ENCODE results near the gene AMBN.

AMBN gene

DNA sequence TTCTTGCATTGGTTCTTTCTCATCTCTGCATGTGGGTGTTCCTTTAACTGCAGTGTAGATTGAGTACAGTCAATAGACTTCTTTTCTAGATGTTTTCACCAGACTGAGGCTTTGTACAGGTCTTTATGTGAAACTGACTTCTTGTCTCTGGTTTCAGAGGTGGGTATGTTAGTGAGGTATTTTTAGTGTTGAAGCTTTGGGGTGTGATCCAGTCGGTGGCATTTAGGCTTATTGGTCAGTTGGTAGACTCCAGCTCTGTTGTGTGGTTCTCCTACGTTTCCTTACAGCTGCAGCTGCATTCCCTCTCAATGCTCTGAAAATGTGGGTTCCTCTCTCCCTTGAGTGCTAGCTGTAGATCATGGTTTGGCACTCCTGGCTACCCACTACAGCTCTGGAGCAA is 21.3 kb upstream of the AMBN start:
- ATAC-seq (ENCODE audit: insufficient read depth, low read depth) (no peak), DNase-seq (no peak)
- Histone ChIP-seq H3K9ac (ENCODE audit: low read depth, low read length) (no peak overlapping the region), H3K36me3 (ENCODE audit: insufficient read depth, low read length) (no peaks in the 10 kb centered on the region), H2AFZ (ENCODE audit: low read depth, low read length) (no peak overlapping the region), H3K4me2 (ENCODE audit: insufficient read depth, low read length) (no peak overlapping the region), H3K9me3 (ENCODE audit: insufficient read depth, low read length, severe bottlenecking) (no peaks in the 10 kb centered on the region), H3K79me2 (ENCODE audit: insufficient read depth, low read length) (no peaks in the 10 kb centered on the region), H3K4me1 (ENCODE audit: insufficient read depth, low read length) (no peaks in the 10 kb centered on the region), H3K27me3 (ENCODE audit: insufficient read depth, low read length, poor library complexity) (no peaks in the 10 kb centered on the region), H3K27ac (ENCODE audit: low read length) (no peak overlapping the region), H4K20me1 (ENCODE audit: insufficient read depth, low read length) (no peaks in the 10 kb centered on the region), H3K4me3 (ENCODE audit: low read depth in 1 of 2, low read length in 2 of 2) (no peak overlapping the region)
- TF ChIP-seq, protein P1, sequence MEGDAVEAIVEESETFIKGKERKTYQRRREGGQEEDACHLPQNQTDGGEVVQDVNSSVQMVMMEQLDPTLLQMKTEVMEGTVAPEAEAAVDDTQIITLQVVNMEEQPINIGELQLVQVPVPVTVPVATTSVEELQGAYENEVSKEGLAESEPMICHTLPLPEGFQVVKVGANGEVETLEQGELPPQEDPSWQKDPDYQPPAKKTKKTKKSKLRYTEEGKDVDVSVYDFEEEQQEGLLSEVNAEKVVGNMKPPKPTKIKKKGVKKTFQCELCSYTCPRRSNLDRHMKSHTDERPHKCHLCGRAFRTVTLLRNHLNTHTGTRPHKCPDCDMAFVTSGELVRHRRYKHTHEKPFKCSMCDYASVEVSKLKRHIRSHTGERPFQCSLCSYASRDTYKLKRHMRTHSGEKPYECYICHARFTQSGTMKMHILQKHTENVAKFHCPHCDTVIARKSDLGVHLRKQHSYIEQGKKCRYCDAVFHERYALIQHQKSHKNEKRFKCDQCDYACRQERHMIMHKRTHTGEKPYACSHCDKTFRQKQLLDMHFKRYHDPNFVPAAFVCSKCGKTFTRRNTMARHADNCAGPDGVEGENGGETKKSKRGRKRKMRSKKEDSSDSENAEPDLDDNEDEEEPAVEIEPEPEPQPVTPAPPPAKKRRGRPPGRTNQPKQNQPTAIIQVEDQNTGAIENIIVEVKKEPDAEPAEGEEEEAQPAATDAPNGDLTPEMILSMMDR (IDR thresholded peaks at IDR 0.05; ENCODE audit: borderline replicate concordance, extremely low read depth, low read length, poor library complexity, severe bottlenecking) = no peak
- TF ChIP-seq EZH2 (IDR thresholded peaks at IDR 0.05; ENCODE audit: borderline replicate concordance, low read depth, low read length, severe bottlenecking) = no peak

DNA sequence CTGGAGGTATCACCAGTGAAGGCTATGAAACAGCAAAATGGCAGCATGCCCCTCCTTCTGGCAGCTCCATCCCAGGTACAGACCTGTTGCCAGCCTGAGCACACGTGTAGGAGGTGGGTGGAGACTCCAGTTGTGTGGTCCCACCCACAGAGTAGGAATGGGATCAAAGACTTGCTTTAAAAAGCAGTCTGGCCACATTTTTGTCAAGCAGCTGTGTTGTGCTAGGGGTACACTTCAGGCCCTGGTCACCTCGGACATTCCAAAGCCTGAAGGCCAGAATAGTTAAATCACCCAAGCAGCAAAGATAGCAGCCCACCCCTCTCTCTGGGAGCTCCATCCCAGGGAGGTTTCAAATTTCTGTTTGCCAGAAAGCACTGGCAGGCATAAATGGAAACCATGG is 20.3 kb upstream of the AMBN start:
- Histone ChIP-seq H3K27me3 (ENCODE audit: insufficient read depth, low read length, poor library complexity) (no peaks in the 10 kb centered on the region), H3K79me2 (ENCODE audit: insufficient read depth, low read length) (no peaks in the 10 kb centered on the region), H4K20me1 (ENCODE audit: insufficient read depth, low read length) (no peaks in the 10 kb centered on the region), H3K36me3 (ENCODE audit: insufficient read depth, low read length) (no peaks in the 10 kb centered on the region), H3K4me2 (ENCODE audit: insufficient read depth, low read length) (no peak overlapping the region), H3K9ac (ENCODE audit: low read depth, low read length) (no peak overlapping the region), H3K27ac (ENCODE audit: low read length) (no peak overlapping the region), H3K9me3 (ENCODE audit: insufficient read depth, low read length, severe bottlenecking) (no peaks in the 10 kb centered on the region), H2AFZ (ENCODE audit: low read depth, low read length) (no peak overlapping the region), H3K4me3 (ENCODE audit: low read depth in 1 of 2, low read length in 2 of 2) (no peak overlapping the region), H3K4me1 (ENCODE audit: insufficient read depth, low read length) (no peaks in the 10 kb centered on the region)
- TF ChIP-seq, protein P1 (IDR thresholded peaks at IDR 0.05; ENCODE audit: borderline replicate concordance, extremely low read depth, low read length, poor library complexity, severe bottlenecking) = no peak
- no peak for TF ChIP-seq EZH2 (IDR thresholded peaks at IDR 0.05; ENCODE audit: borderline replicate concordance, low read depth, low read length, severe bottlenecking)
- no peak for ATAC-seq (ENCODE audit: insufficient read depth, low read depth)
- no peak for DNase-seq

DNA sequence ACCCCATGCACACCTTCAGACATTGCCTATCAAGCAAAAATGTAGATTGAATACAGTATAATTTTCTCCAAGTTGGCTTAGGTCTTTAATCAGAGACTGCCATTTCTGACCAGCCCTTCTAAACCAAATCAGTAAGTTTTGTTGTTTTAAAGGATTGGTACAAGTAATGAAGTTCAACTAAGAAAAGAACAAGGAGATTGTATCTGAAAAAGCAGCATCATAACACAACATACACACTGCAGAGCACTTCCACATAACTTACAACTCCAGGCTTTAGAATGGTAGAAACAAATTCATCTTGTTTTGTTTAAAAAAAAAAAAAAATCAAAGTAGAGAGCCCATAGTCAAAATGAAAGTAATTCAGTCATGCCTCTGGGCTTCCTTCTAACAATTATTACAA is 16.1 kb upstream of the AMBN start:
- no peak overlapping the region for H3K9ac ChIP-seq (ENCODE audit: low read depth, low read length)
- H3K4me2 ChIP-seq (ENCODE audit: insufficient read depth, low read length) = no peak overlapping the region
- no peak for ATAC-seq (ENCODE audit: insufficient read depth, low read depth)
- TF ChIP-seq EZH2 (IDR thresholded peaks at IDR 0.05; ENCODE audit: borderline replicate concordance, low read depth, low read length, severe bottlenecking) = no peak
- TF ChIP-seq, protein P1 (IDR thresholded peaks at IDR 0.05; ENCODE audit: borderline replicate concordance, extremely low read depth, low read length, poor library complexity, severe bottlenecking) = no peak
- no peak overlapping the region for H3K4me3 ChIP-seq (ENCODE audit: low read depth in 1 of 2, low read length in 2 of 2)
- no peaks in the 10 kb centered on the region for H3K4me1 ChIP-seq (ENCODE audit: insufficient read depth, low read length)
- H3K27me3 ChIP-seq (ENCODE audit: insufficient read depth, low read length, poor library complexity) = no peaks in the 10 kb centered on the region
- no peaks in the 10 kb centered on the region for H3K36me3 ChIP-seq (ENCODE audit: insufficient read depth, low read length)
- H3K9me3 ChIP-seq (ENCODE audit: insufficient read depth, low read length, severe bottlenecking) = no peaks in the 10 kb centered on the region
- H4K20me1 ChIP-seq (ENCODE audit: insufficient read depth, low read length) = no peaks in the 10 kb centered on the region
- DNase-seq = no peak
- no peaks in the 10 kb centered on the region for H3K79me2 ChIP-seq (ENCODE audit: insufficient read depth, low read length)
- no peak overlapping the region for H3K27ac ChIP-seq (ENCODE audit: low read length)
- no peak overlapping the region for H2AFZ ChIP-seq (ENCODE audit: low read depth, low read length)
